ENCODE results near the gene PDK1.
A peak's percentile ranks its signal among the peaks of the same experiment; 100 is the strongest.

PDK1 gene

GRCh38 chr2:172551271-172551670 is 4.6 kb upstream of the PDK1 start:
- no peak for DNase-seq (ENCODE audit: low read depth)
- H3K4me3 ChIP-seq (ENCODE audit: low read length) = no peak overlapping the region
- TF ChIP-seq CTCF (IDR thresholded peaks at IDR 0.05; ENCODE audit: insufficient read depth, low read depth, low read length, missing control alignments) = no peak

- TF ChIP-seq CTCF (IDR thresholded peaks at IDR 0.05; ENCODE audit: insufficient read depth, low read depth, low read length, missing control alignments) = no peak
- no peak overlapping the region for H3K4me3 ChIP-seq (ENCODE audit: low read length)
- peak; percentile 66 for DNase-seq (ENCODE audit: low read depth)
Observed at GRCh38 chr2:172552547-172553291, 3.2 kb upstream of the PDK1 start.

- TF ChIP-seq CTCF (IDR thresholded peaks at IDR 0.05; ENCODE audit: insufficient read depth, low read depth, low read length, missing control alignments) = no peak
- peak overlapping the region; percentile 75 for H3K4me3 ChIP-seq (ENCODE audit: low read length)
- no peak for DNase-seq (ENCODE audit: low read depth)
Observed at GRCh38 chr2:172554352-172555271, 1.3 kb upstream of the PDK1 start.

- no peak for DNase-seq (ENCODE audit: low read depth)
- H3K4me3 ChIP-seq (ENCODE audit: low read length) = peak overlapping the region; percentile 75
- no peak for TF ChIP-seq CTCF (IDR thresholded peaks at IDR 0.05; ENCODE audit: insufficient read depth, low read depth, low read length, missing control alignments)
Observed at GRCh38 chr2:172555272-172555521, 693 bp upstream of the PDK1 start.

- TF ChIP-seq CTCF (IDR thresholded peaks at IDR 0.05; ENCODE audit: insufficient read depth, low read depth, low read length, missing control alignments) = no peak
- peak; percentile 76 for DNase-seq (ENCODE audit: low read depth)
- H3K4me3 ChIP-seq (ENCODE audit: low read length) = peak overlapping the region; percentile 82
Observed at GRCh38 chr2:172556284-172557033, 569 bp downstream of the PDK1 start.

- TF ChIP-seq CTCF (IDR thresholded peaks at IDR 0.05; ENCODE audit: insufficient read depth, low read depth, low read length, missing control alignments) = no peak
- H3K4me3 ChIP-seq (ENCODE audit: low read length) = no peak overlapping the region
- no peak for DNase-seq (ENCODE audit: low read depth)
Observed at GRCh38 chr2:172558372-172558771, 2.5 kb downstream of the PDK1 start.
